MM.1S (cell line): Measurements from ENCODE around the gene PIAS4.

Experiments
- CTCF ChIP-seq: fragments of 300-600 bp; sonication (generic); IDR thresholded peaks from 2 replicates; pipeline ENCODE4 v1.5.1; 2016; ENCODE audit warnings: antibody characterized with exemption, low read length, mixed read lengths
- EZH2 ChIP-seq: fragments of 300-600 bp; sonication (generic); optimal IDR thresholded peaks from 2 replicates; pipeline ENCODE3; 2017; ENCODE audit warnings: low read depth, mild to moderate bottlenecking, antibody characterized with exemption, low read length, mixed read lengths
- EZH2phosphoT487 ChIP-seq: fragments of 300-600 bp; sonication (generic); IDR thresholded peaks from 2 replicates; pipeline ENCODE4 v1.6.1; 2018; ENCODE audit warnings: antibody characterized with exemption, low read length

- TF ChIP-seq CTCF (no peak), EZH2 (no peak), EZH2phosphoT487 (no peak)
Observed at GRCh38 chr19:4009990-4010807, 2.7 kb downstream of the PIAS4 start.
